ENCODE data around the gene SEMA3A. TPM values are rescaled to one million over a fixed set of nuclear protein-coding genes. Genes with fewer than 3 reads are reported as not detected.

Gene SEMA3A
- polyA plus RNA-seq, 1 donor from 2014 or later: 22.8 TPM

- H3K27ac ChIP-seq (ENCODE audit: low read length): no peak overlapping the region
- no peak overlapping the region for H3K4me2 ChIP-seq (ENCODE audit: low read length)
- H3K9me2 ChIP-seq (ENCODE audit: insufficient read depth, low read length): no peaks in the 10 kb centered on the region
- H3F3A ChIP-seq (ENCODE audit: insufficient read depth, low read length, poor library complexity, severe bottlenecking): no peaks in the 10 kb centered on the region
- TF ChIP-seq POLR2AphosphoS5 (IDR thresholded peaks at IDR 0.05) (no peak), REST (IDR thresholded peaks at IDR 0.05; ENCODE audit: borderline replicate concordance) (no peak), EP300 (conservative IDR thresholded peaks at IDR 0.05; ENCODE audit: poor library complexity, severe bottlenecking) (no peak), SMC3 (conservative IDR thresholded peaks at IDR 0.05; ENCODE audit: poor library complexity) (no peak), MXI1 (conservative IDR thresholded peaks at IDR 0.05; ENCODE audit: poor library complexity, severe bottlenecking) (no peak), RAD21 (conservative IDR thresholded peaks at IDR 0.05) (no peak), TAF1 (IDR thresholded peaks at IDR 0.05; ENCODE audit: low read depth) (no peak), CTCF (IDR thresholded peaks at IDR 0.05; ENCODE audit: poor library complexity, severe bottlenecking) (no peak), EZH2 (IDR thresholded peaks at IDR 0.05; ENCODE audit: borderline replicate concordance, insufficient read depth, low read length, poor library complexity, severe bottlenecking) (no peak)
- H3K79me2 ChIP-seq (replicated peaks; ENCODE audit: insufficient read depth, low read length): no peaks in the 10 kb centered on the region
- H3K4me3 ChIP-seq (ENCODE audit: low read length): no peak overlapping the region
- H4K20me1 ChIP-seq (ENCODE audit: insufficient read depth): no peaks in the 10 kb centered on the region
- H3K9ac ChIP-seq (ENCODE audit: low read length): no peak overlapping the region
- H3K27me3 ChIP-seq (ENCODE audit: insufficient read depth, low read depth, low read length): no peaks in the 10 kb centered on the region
- no peak overlapping the region for H2AFZ ChIP-seq (ENCODE audit: low read depth, low read length)
- H3K9me3 ChIP-seq (ENCODE audit: low read length): no peaks in the 10 kb centered on the region
- H3K36me3 ChIP-seq (ENCODE audit: insufficient read depth, low read length): no peaks in the 10 kb centered on the region
These were observed 44.0 kb upstream of the SEMA3A start for GRCh38 chr7:84238596-84238995.

- no peak overlapping the region for H3K4me3 ChIP-seq (ENCODE audit: low read length)
- no peaks in the 10 kb centered on the region for H3K79me2 ChIP-seq (replicated peaks; ENCODE audit: insufficient read depth, low read length)
- no peaks in the 10 kb centered on the region for H3F3A ChIP-seq (ENCODE audit: insufficient read depth, low read length, poor library complexity, severe bottlenecking)
- H3K27ac ChIP-seq (ENCODE audit: low read length): no peak overlapping the region
- no peak overlapping the region for H3K9ac ChIP-seq (ENCODE audit: low read length)
- peaks cover 2% of the 10 kb centered on the region for H3K27me3 ChIP-seq (ENCODE audit: insufficient read depth, low read depth, low read length)
- no peak overlapping the region for H2AFZ ChIP-seq (ENCODE audit: low read depth, low read length)
- H3K4me2 ChIP-seq (ENCODE audit: low read length): no peak overlapping the region
- no peaks in the 10 kb centered on the region for H4K20me1 ChIP-seq (ENCODE audit: insufficient read depth)
- TF ChIP-seq TAF1 (IDR thresholded peaks at IDR 0.05; ENCODE audit: low read depth) (no peak), EZH2 (IDR thresholded peaks at IDR 0.05; ENCODE audit: borderline replicate concordance, insufficient read depth, low read length, poor library complexity, severe bottlenecking) (no peak), RAD21 (conservative IDR thresholded peaks at IDR 0.05) (no peak), MXI1 (conservative IDR thresholded peaks at IDR 0.05; ENCODE audit: poor library complexity, severe bottlenecking) (no peak), POLR2AphosphoS5 (IDR thresholded peaks at IDR 0.05) (no peak), SMC3 (conservative IDR thresholded peaks at IDR 0.05; ENCODE audit: poor library complexity) (no peak), REST (IDR thresholded peaks at IDR 0.05; ENCODE audit: borderline replicate concordance) (no peak)
- no peaks in the 10 kb centered on the region for H3K9me3 ChIP-seq (ENCODE audit: low read length)
- H3K36me3 ChIP-seq (ENCODE audit: insufficient read depth, low read length): no peaks in the 10 kb centered on the region
- H3K9me2 ChIP-seq (ENCODE audit: insufficient read depth, low read length): no peaks in the 10 kb centered on the region
These were observed 43.1 kb upstream of the SEMA3A start for GRCh38 chr7:84237533-84238173.

Data from neural cell (in vitro differentiated cells).